Gastroesophageal sphincter (tissue), 4 donors: ENCODE results near the gene LRRC26. TPM values are rescaled to one million over a fixed set of nuclear protein-coding genes. Genes with fewer than 3 reads are reported as not detected.

Source experiments
- ATAC-seq: fragments of 150-250 bp; one replicate; pipeline ENCODE4 v1.9.1; 2016; ENCODE audit warnings: mild to moderate bottlenecking, moderate library complexity
- H3K27ac ChIP-seq, 4 donors: fragments of 200-600 bp; sonication (generic) in 3 of 4; 1 replicate in 3 of 4; 2 replicates in 1 of 4; pipeline ENCODE4 v1.5.1; 2016 to 2019
- H3K27me3 ChIP-seq: fragments of 200-600 bp; sonication (generic); one replicate; pipeline ENCODE4 v1.5.1; 2019
- H3K36me3 ChIP-seq, 2 donors: fragments of 200-600 bp; sonication (generic); one replicate each; pipeline ENCODE4 v1.5.1; 2019; ENCODE audit warnings: control low read depth in 1 of 2
- H3K4me1 ChIP-seq, 3 donors: fragments of 200-600 bp; sonication (generic); 1 replicate in 2 of 3; 2 replicates in 1 of 3; pipeline ENCODE4 v1.5.1; 2016 to 2019; ENCODE audit warnings: control low read depth in 2 of 3
- H3K4me3 ChIP-seq, 2 donors: fragments of 200-600 bp; sonication (generic); one replicate each; pipeline ENCODE4 v1.5.1; 2019; ENCODE audit warnings: mild to moderate bottlenecking in 1 of 2, moderate library complexity in 1 of 2
- H3K9me3 ChIP-seq, 3 donors: fragments of 200-600 bp; sonication (generic); one replicate each; pipeline ENCODE4 v1.5.1; 2017 to 2019; ENCODE audit warnings: control low read depth in 2 of 3
- CTCF ChIP-seq, 4 experiments: fragments of 200-600 bp in 2 of 4; fragments of 450-650 bp in 2 of 4; sonication (generic) in 1 of 4; IDR thresholded peaks; one replicate each; pipeline ENCODE4 v1.5.1; 2017 to 2019; ENCODE audit warnings: antibody characterized with exemption in 4 of 4, mild to moderate bottlenecking in 2 of 4, moderate library complexity in 2 of 4
- EP300 ChIP-seq: sonication (generic); formaldehyde crosslinking; IDR thresholded peaks from one replicate; pipeline ENCODE4 v1.6.1; 2017; ENCODE audit warnings: antibody characterized with exemption, mild to moderate bottlenecking
- POLR2A ChIP-seq, 2 donors: fragments of 450-650 bp; IDR thresholded peaks; one replicate each; pipeline ENCODE4 v1.6.1; 2017; ENCODE audit warnings: antibody characterized with exemption in 2 of 2, mild to moderate bottlenecking in 2 of 2, moderate library complexity in 1 of 2
- POLR2AphosphoS5 ChIP-seq: sonication (generic); formaldehyde crosslinking; IDR thresholded peaks from one replicate; pipeline ENCODE4 v1.6.1; 2017; ENCODE audit warnings: antibody characterized with exemption
- WGBS, 2 donors: methylation state at CpG; one replicate each; pipeline ENCODE4 v1.1.5; 2018; ENCODE audit warnings: low coverage in 1 of 2; 5-methylcytosine and 5-hydroxymethylcytosine counted together
- total RNA-seq, 4 donors: library from RNA; depleted of rRNA; stranded (reverse); fragments of >200 nt; gene quantifications; one replicate each; pipeline ENCODE4 v1.1.0, GENCODE V29; 2016

Gene LRRC26
- total RNA-seq, 4 donors from 2014 or later = 7.7 TPM; not detected in 3

GRCh38 chr9:137211532-137211931 is 41.7 kb upstream of the LRRC26 start:
- TF ChIP-seq CTCF (IDR thresholded peaks at IDR 0.05) (no peak), EP300 (no peak), POLR2A (IDR thresholded peaks at IDR 0.05) (no peak), POLR2AphosphoS5 (no peak)
- Histone ChIP-seq H3K4me3 (no peak overlapping the region), H3K36me3 (peaks cover 0 to 52% of the 10 kb centered on the region in 2 donors), H3K27ac (no peak overlapping the region), H3K4me1 (peaks cover 1 to 13% (median 4%) of the 10 kb centered on the region in 3 donors), H3K9me3 (no peaks in the 10 kb centered on the region), H3K27me3 (no peaks in the 10 kb centered on the region)
- ATAC-seq = no peak
- WGBS, 2 donors = 76 to 82% methylated on average over 2 to 7 of the region's 13 CpGs

GRCh38 chr9:137206602-137207001 is 36.8 kb upstream of the LRRC26 start:
- Histone ChIP-seq H3K9me3 (no peaks in the 10 kb centered on the region), H3K4me1 (peaks cover 5 to 56% (median 30%) of the 10 kb centered on the region in 3 donors), H3K36me3 (peaks cover 0 to 27% of the 10 kb centered on the region in 2 donors), H3K27ac (no peak overlapping the region), H3K27me3 (no peaks in the 10 kb centered on the region), H3K4me3 (peak overlapping the region in 1 of 2 donors; percentile 98)
- 62 to 78% methylated on average over 6 of the region's 7 CpGs for WGBS, 2 donors
- no peak for TF ChIP-seq POLR2AphosphoS5
- ATAC-seq = no peak

GRCh38 chr9:137205126-137206069 is 35.5 kb upstream of the LRRC26 start, which contains the start of the genes NDOR1 and TMEM203:
Gene NDOR1 (plus strand): TSS chr9:137205700. CDS start chr9:137205778, 78 bp downstream.
Gene TMEM203 (minus strand): TSS chr9:137205648. CDS start chr9:137205414, 234 bp downstream.
- WGBS, 2 donors = 0% methylated on average over 2 of the region's 98 CpGs; no CpG with 5 or more reads in 1 of the 2 donors
- H3K27me3 ChIP-seq = no peaks in the 10 kb centered on the region
- H3K9me3 ChIP-seq = no peaks in the 10 kb centered on the region
- H3K4me3 ChIP-seq = peak within 1 kb of the TSS; percentile 69 to 98
- ATAC-seq = peak; percentile 66
- peaks cover 0 to 23% of the 10 kb centered on the region in 2 donors for H3K36me3 ChIP-seq
- TF ChIP-seq CTCF (IDR thresholded peaks at IDR 0.05) = peak in 1 of 4 experiments; percentile 19
- TF ChIP-seq POLR2A (IDR thresholded peaks at IDR 0.05) = peak; percentile 77 to 83
- TF ChIP-seq EP300 = no peak
- peak; percentile 93 for TF ChIP-seq POLR2AphosphoS5
- H3K27ac ChIP-seq = peak within 1 kb of the TSS; percentile 60 to 92 (median 88)
- peaks cover 5 to 64% (median 35%) of the 10 kb centered on the region in 3 donors for H3K4me1 ChIP-seq

GRCh38 chr9:137204731-137205125 is 34.9 kb upstream of the LRRC26 start:
- H3K27ac ChIP-seq = peak overlapping the region; percentile 60 to 92 (median 88)
- no peaks in the 10 kb centered on the region for H3K9me3 ChIP-seq
- peaks cover 0 to 17% of the 10 kb centered on the region in 2 donors for H3K36me3 ChIP-seq
- 9 to 14% methylated on average over 6 to 16 of the region's 21 CpGs for WGBS, 2 donors
- H3K27me3 ChIP-seq = no peaks in the 10 kb centered on the region
- H3K4me1 ChIP-seq = peaks cover 5 to 66% (median 36%) of the 10 kb centered on the region in 3 donors
- H3K4me3 ChIP-seq = peak overlapping the region; percentile 69 to 98
- no peak for ATAC-seq
- TF ChIP-seq EP300 (no peak), CTCF (IDR thresholded peaks at IDR 0.05) (no peak), POLR2A (IDR thresholded peaks at IDR 0.05) (no peak), POLR2AphosphoS5 (no peak)

- Histone ChIP-seq H3K27me3 (no peaks in the 10 kb centered on the region), H3K4me3 (no peak overlapping the region), H3K9me3 (no peaks in the 10 kb centered on the region), H3K36me3 (peaks cover 0 to 6% of the 10 kb centered on the region in 2 donors), H3K4me1 (peaks cover 5 to 83% (median 52%) of the 10 kb centered on the region in 3 donors), H3K27ac (no peak overlapping the region)
- no peak for ATAC-seq
- no peak for TF ChIP-seq POLR2AphosphoS5
- TF ChIP-seq POLR2A (IDR thresholded peaks at IDR 0.05) = no peak
- WGBS, 2 donors = 79 to 80% methylated on average over 1 to 6 of the region's 8 CpGs
Measured at GRCh38 chr9:137202966-137203365, 33.1 kb upstream of the LRRC26 start.
